ENCODE results near the gene SLC12A3.
"Not testable (repeated sequence)": the region's sequence is repeated elsewhere in the genome, so short reads cannot be mapped to it uniquely, and the experiment has no call there.

The SLC12A3 gene

GRCh38 chr16:56919099-56919800, 54.2 kb downstream of the SLC12A3 start:
- DNase-seq (ENCODE audit: low spot score), result no peak

GRCh38 chr16:56921571-56921970, 56.6 kb downstream of the SLC12A3 start:
- DNase-seq (ENCODE audit: low spot score), result no peak

- DNase-seq (ENCODE audit: low spot score), result no peak
These were observed 58.6 kb downstream of the SLC12A3 start for GRCh38 chr16:56923481-56924091.

- DNase-seq (ENCODE audit: low spot score), result no peak
These were observed 62.5 kb downstream of the SLC12A3 start for GRCh38 chr16:56927471-56927870.

GRCh38 chr16:56929639-56930038, 64.6 kb downstream of the SLC12A3 start:
- DNase-seq (ENCODE audit: low spot score), result no peak

- no peak for DNase-seq (ENCODE audit: low spot score)
These were observed 65.7 kb downstream of the SLC12A3 start for GRCh38 chr16:56930486-56931270.

GRCh38 chr16:56931271-56931891, 66.4 kb downstream of the SLC12A3 start:
- peak; percentile 50 for DNase-seq (ENCODE audit: low spot score)

GRCh38 chr16:56931892-56932720, 67.1 kb downstream of the SLC12A3 start, which contains the start of gene HERPUD1:
Gene HERPUD1 (plus strand): TSS chr16:56932142. CDS start chr16:56932245, 103 bp downstream.
- peak; percentile 99 for DNase-seq (ENCODE audit: low spot score)

GRCh38 chr16:56932721-56933619, 68.0 kb downstream of the SLC12A3 start:
- DNase-seq (ENCODE audit: low spot score), result peak; percentile 90

GRCh38 chr16:56933828-56934598, 69.0 kb downstream of the SLC12A3 start:
- no peak for DNase-seq (ENCODE audit: low spot score)

GRCh38 chr16:56934599-56935145, 69.7 kb downstream of the SLC12A3 start:
- not testable (repeated sequence) for DNase-seq (ENCODE audit: low spot score)

- DNase-seq (ENCODE audit: low spot score), result no peak
These were observed 70.2 kb downstream of the SLC12A3 start for GRCh38 chr16:56935201-56935600.

- no peak for DNase-seq (ENCODE audit: low spot score)
These were observed 71.5 kb downstream of the SLC12A3 start for GRCh38 chr16:56936491-56936890.

- peak; percentile 67 for DNase-seq (ENCODE audit: low spot score)
These were observed 71.9 kb downstream of the SLC12A3 start for GRCh38 chr16:56936950-56937349.

GRCh38 chr16:56938664-56939513, 73.9 kb downstream of the SLC12A3 start:
- DNase-seq (ENCODE audit: low spot score), result no peak

- no peak for DNase-seq (ENCODE audit: low spot score)
These were observed 74.8 kb downstream of the SLC12A3 start for GRCh38 chr16:56939801-56940200.

- no peak for DNase-seq (ENCODE audit: low spot score)
These were observed 76.1 kb downstream of the SLC12A3 start for GRCh38 chr16:56941092-56941491.

- DNase-seq (ENCODE audit: low spot score), result no peak
These were observed 76.9 kb downstream of the SLC12A3 start for GRCh38 chr16:56941856-56942331.
